KMS-11 (cell line): Measurements from ENCODE around the gene SCARB1.

Source experiments
- H2AFZ ChIP-seq: fragments of 200-600 bp; sonication (generic); 2 replicates; pipeline ENCODE4 v1.6.1; 2016; ENCODE audit warnings: antibody characterized with exemption, mixed run types, low read depth
- H3K27ac ChIP-seq: fragments of 200-600 bp; sonication (generic); 2 replicates; pipeline ENCODE4 v1.6.1; 2016; ENCODE audit warnings: mild to moderate bottlenecking, mixed run types
- H3K27me3 ChIP-seq: fragments of 200-600 bp; sonication (generic); 2 replicates; pipeline ENCODE4 v1.6.1; 2017; ENCODE audit warnings: mild to moderate bottlenecking, low read depth, mixed run types, moderate library complexity; ENCODE audit not compliant: insufficient read depth
- H3K36me3 ChIP-seq: fragments of 200-600 bp; sonication (generic); 2 replicates; pipeline ENCODE4 v1.6.1; 2017; ENCODE audit warnings: mild to moderate bottlenecking, mixed run types; ENCODE audit not compliant: insufficient read depth
- H3K4me1 ChIP-seq: fragments of 200-600 bp; sonication (generic); 2 replicates; pipeline ENCODE4 v1.6.1; 2016; ENCODE audit warnings: mild to moderate bottlenecking, low read depth, mixed run types; ENCODE audit not compliant: poor library complexity, severe bottlenecking
- H3K4me2 ChIP-seq: fragments of 200-600 bp; sonication (generic); 2 replicates; pipeline ENCODE4 v1.7.0; 2016; ENCODE audit warnings: mild to moderate bottlenecking, mixed run types
- H3K4me3 ChIP-seq: fragments of 200-600 bp; sonication (generic); IDR thresholded peaks from 2 replicates; pipeline ENCODE4 v1.6.1; 2017; ENCODE audit warnings: low read depth, low read length, mixed read lengths; ENCODE audit not compliant: insufficient read depth
- H3K79me2 ChIP-seq: fragments of 200-600 bp; sonication (generic); 2 replicates; pipeline ENCODE4 v1.6.1; 2016; ENCODE audit warnings: low read depth, mixed run types; ENCODE audit not compliant: insufficient read depth
- H3K9ac ChIP-seq: fragments of 200-600 bp; sonication (generic); 2 replicates; pipeline ENCODE4 v1.6.1; 2016; ENCODE audit warnings: mild to moderate bottlenecking, mixed run types
- H4K20me1 ChIP-seq: fragments of 200-600 bp; sonication (generic); 2 replicates; pipeline ENCODE4 v1.6.1; 2016; ENCODE audit warnings: mild to moderate bottlenecking, mixed run types; ENCODE audit not compliant: insufficient read depth
- CTCF ChIP-seq: fragments of 200-600 bp; sonication (generic); conservative IDR thresholded peaks from 2 replicates; pipeline ENCODE4 v1.6.1; 2017; ENCODE audit warnings: low read depth, mild to moderate bottlenecking, antibody characterized with exemption, low read length, moderate library complexity, mixed read lengths

Gene SCARB1

DNA sequence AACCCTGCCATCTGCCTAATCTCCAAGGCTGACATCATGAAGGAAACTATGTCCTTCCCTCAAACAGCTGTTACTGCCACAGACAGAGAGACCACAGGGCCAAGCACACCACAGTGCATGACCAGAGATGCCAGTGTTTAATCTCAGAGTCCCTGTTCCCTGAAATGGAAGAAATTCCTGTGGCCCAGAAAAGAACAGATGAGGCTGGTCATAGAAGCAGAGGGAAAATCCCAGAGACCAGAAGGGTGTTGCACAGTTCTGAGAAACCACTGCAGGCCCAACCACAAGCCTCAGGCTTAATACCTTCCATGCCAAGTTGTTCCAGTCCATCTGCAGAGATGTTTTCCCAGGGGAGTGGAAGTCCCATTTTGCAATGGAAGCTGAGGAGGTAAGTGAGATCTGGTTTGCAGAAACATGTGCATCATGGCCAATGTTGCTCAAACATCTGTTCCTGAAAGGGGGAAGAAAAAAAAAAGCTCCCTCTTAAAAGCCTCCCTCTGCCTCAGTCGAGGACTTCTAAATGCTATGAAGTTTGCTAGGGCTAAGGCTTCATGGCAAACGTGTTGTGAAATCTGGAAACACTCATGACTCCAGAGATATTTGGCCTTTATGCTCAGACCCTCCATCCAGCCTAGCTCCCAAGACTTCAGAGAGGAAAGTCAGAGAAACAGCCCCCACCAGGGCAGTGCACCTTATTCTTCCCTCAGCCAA is 98.6 kb downstream of the SCARB1 start:
- Histone ChIP-seq H3K4me2 (no peak overlapping the region), H3K9ac (no peak overlapping the region), H3K79me2 (no peaks in the 10 kb centered on the region), H3K27me3 (no peaks in the 10 kb centered on the region), H3K4me3 (no peak overlapping the region), H3K36me3 (no peaks in the 10 kb centered on the region), H4K20me1 (no peaks in the 10 kb centered on the region), H3K4me1 (no peaks in the 10 kb centered on the region), H3K27ac (no peak overlapping the region), H2AFZ (no peak overlapping the region)
- TF ChIP-seq CTCF, result no peak

DNA sequence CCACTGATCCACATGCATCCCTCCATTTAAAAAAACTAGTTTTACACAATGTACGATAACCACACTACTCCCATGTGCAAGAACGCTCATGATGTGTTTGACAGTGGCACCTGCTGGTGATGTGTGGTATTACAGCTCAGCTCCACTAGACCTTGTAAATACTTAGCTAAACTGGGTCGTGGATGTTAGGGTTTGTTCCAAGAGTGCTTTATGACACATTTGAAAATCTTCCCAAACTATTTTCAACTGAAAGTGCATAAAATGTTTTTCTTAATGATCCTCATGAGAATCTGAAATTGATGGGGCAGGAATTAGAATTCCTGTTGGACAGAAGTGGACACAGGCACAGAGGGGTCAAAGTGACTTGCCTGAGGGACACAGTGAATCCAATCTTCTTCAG is 99.2 kb downstream of the SCARB1 start:
- Histone ChIP-seq H3K4me2 (no peak overlapping the region), H3K27me3 (no peaks in the 10 kb centered on the region), H3K9ac (no peak overlapping the region), H3K4me1 (no peaks in the 10 kb centered on the region), H3K36me3 (no peaks in the 10 kb centered on the region), H3K27ac (no peak overlapping the region), H3K4me3 (no peak overlapping the region), H2AFZ (no peak overlapping the region), H3K79me2 (no peaks in the 10 kb centered on the region), H4K20me1 (no peaks in the 10 kb centered on the region)
- TF ChIP-seq CTCF, result peak; percentile 83

GRCh38 chr12:124763594-124763979 is 100.1 kb downstream of the SCARB1 start:
- Histone ChIP-seq H3K9ac (no peak overlapping the region), H2AFZ (no peak overlapping the region), H3K4me2 (no peak overlapping the region), H3K36me3 (no peaks in the 10 kb centered on the region), H3K4me1 (no peaks in the 10 kb centered on the region), H3K4me3 (no peak overlapping the region), H4K20me1 (no peaks in the 10 kb centered on the region), H3K27ac (no peak overlapping the region), H3K79me2 (no peaks in the 10 kb centered on the region), H3K27me3 (no peaks in the 10 kb centered on the region)
- TF ChIP-seq CTCF, result no peak

DNA sequence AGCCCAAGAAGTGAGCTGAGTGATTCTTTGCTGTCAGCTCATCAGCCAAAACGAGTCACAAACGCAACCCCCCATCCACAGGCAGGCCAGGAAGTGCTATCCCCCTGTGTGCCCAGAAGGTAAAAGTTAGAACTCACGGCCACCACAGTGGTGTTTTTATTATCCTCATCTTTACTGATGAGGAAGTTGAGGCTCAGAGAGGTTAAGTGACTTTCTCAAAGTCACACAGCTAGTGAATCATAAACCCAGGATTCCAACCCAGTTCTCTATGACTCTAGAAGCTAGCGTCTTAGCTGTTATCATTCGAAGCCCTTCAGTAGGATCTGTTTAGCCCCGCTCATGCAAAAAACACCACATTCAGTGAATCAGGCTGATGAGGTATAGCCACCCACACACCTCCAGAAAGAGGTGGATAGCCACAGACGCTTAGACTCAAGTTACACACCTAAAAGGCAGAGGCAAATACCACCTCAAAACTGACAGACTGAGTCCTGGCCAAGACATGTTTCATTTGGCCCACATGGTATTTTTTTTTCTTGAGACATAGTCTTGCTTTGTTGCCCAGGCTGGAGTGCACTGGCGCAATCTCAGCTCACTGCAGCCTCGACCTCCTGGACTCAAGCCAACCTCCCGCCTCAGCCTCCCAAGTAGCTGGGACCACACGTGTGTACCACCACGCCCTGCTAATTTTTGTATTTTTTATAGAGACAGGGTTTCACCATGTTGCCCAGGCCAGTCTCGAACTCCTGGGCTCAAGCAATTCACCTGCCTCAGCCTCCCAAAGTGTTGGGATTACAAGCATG is 100.7 kb downstream of the SCARB1 start:
- Histone ChIP-seq H3K9ac (no peak overlapping the region), H3K27ac (no peak overlapping the region), H3K79me2 (no peaks in the 10 kb centered on the region), H3K4me2 (no peak overlapping the region), H3K27me3 (no peaks in the 10 kb centered on the region), H3K4me3 (no peak overlapping the region), H3K4me1 (no peaks in the 10 kb centered on the region), H3K36me3 (no peaks in the 10 kb centered on the region), H2AFZ (no peak overlapping the region), H4K20me1 (no peaks in the 10 kb centered on the region)
- no peak for TF ChIP-seq CTCF
